Jurkat, Clone E6-1 (cell line): ENCODE results near the gene RASSF4.

Source experiments
- DNase-seq: peaks from one replicate; pipeline ENCODE4 v3.0.0-alpha.2; 2011; ENCODE audit warnings: low read depth, low spot score
- H3K4me3 ChIP-seq: 2 replicates; pipeline ENCODE4 v1.5.1; 2011; ENCODE audit warnings: mild to moderate bottlenecking, low read length, control low read depth, moderate library complexity

RASSF4 gene

DNA sequence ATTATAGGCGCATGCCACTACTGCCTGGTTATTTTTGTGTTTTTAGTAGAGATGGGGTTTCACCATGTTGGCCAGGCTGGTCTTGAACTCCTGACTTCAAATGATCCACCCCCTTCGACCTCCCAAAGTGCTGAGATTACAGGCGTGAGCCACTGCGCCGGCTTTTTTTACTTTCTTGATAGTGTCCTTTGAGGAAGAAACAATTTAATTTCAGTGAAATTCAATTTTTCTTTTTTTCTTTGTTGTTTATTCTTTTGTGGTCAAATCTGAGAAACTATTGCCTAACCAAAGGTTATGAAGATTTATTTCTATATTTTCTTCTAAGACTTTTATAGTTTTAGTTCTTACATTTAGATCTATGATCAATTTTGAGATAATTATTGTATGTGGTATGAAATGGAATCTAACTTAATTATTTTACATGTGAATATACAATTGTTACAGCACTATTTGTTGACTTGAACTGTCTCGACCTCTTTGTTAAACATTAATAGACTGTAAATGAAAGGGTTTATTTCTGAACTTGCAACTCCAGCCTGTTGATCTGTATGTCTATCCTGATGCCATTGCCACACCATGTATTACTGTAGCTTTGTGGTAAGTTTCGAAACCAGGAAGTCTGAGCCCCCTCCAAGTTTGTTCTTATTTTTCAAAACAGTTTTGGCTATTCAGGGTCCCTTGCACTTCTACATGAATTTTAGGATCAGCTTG is 19.8 kb upstream of the RASSF4 start:
- DNase-seq, result no peak
- H3K4me3 ChIP-seq, result no peak overlapping the region

DNA sequence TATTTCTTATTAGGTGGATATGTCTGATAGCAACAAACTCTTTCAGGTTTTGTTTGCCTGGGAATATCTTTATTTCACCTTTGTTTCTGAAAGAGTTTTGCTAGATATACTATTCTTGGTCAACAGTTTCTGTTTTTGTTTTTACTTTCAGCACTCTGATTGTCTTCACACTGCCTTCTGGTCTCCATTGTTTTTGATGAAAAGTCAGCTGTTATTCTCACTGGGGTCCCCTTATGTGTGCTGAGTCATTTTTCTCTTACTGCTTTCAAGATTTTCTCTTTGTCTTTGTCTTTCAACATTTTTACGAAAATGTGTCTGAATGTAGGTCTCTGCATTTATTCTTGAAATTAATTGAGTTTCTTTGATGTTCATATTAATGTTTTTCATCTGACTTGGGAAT is 15.2 kb upstream of the RASSF4 start:
- no peak for DNase-seq
- no peak overlapping the region for H3K4me3 ChIP-seq

DNA sequence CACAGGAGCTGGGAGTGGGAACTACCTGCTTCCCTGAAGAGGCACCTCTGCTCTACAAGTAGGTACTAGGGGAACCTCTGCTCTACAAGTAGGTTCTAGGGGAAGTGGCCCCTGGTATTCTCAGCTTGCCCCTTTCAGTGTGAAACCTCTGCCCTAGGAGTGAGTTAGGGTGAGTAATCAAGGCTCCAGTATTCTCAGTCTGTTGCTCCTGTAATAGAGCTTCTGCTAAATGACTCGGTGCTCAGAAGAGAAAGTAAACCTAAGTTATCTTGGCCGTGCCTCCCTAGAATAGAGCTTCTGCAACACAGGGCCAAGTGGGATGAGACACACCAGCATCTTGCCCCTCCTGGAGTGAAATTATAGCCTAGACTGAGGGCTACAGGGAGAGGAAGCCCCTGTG is 13.4 kb upstream of the RASSF4 start:
- H3K4me3 ChIP-seq, result no peak overlapping the region
- DNase-seq, result no peak

DNA sequence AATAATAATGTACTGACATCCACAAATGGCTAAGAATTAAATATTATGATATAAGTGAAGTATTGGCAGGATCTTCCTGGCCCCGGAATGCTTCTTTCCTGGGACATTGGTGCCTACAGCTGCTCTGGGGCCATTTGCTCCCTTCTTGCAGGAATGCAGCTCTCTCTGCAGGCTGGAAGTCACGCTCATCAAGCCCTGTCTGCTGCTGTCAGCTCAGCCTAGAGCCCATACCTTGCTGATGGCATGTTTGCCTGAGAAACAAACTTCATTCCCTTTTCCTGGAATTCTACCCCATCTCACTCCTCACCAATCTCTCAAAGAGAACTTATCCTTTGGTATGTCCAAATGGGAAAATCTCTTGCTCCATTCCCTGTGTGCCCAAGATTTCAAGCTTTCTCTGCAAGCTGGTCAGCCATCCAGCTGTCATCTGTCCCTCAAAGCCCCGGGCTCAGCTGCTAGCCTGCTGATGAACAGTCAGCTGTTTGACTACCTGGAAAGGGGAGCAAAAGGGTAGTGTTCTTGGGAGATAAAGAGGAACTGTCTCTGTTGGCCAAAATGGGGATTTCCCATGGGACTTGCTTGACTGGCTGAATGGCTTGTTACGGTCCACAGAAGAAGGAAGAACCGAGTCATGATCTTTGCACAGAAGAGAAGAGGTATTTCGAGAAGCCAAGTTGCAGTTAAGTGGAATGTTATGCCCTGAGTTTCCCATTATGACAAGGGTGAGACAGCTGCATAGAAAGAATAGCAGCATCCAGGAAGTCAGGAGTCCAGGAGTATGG is 12.0 kb upstream of the RASSF4 start:
- no peak for DNase-seq
- no peak overlapping the region for H3K4me3 ChIP-seq

DNA sequence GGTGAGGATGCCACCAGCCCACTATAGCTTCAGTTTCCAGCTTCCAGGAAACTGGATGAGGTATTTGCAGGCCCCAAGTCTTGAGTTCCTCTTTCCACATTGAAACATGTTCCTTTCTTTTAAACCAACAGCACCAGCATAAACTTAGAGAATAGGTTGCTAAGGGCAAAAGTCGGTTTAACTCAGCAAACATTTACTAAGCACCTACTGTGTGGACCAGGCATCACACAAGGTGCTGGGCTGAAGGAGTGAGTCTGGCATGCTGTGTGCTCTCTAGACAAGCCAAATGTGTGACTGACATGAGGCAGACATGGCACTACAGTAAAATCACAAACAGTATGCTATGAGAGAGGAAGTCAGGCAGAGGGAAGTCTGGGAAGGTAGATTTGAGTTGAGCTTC is 11.0 kb upstream of the RASSF4 start:
- no peak for DNase-seq
- H3K4me3 ChIP-seq, result no peak overlapping the region

- DNase-seq, result no peak
- H3K4me3 ChIP-seq, result no peak overlapping the region
These were observed 10.3 kb upstream of the RASSF4 start for GRCh38 chr10:44949127-44949802.

DNA sequence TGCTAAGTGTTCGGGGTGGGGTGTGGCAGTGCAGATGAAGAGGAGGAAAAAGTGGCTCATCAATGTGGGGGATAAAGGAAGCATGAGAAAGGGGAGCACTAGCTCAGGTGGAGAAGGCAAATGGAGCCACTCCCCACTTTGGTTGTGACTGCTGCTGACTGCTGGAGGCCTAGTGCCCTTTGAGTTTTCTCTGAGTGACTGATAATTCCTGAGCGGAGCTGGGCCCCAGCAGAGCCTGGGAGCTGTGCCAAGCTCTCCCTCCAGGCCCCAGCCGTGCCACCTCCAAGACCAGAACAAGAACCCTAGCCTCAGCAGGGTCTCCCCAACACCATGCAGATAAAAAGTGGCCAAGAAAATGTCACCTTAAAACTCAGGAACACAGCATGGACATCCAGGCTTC is 9.7 kb upstream of the RASSF4 start:
- no peak for DNase-seq
- H3K4me3 ChIP-seq, result no peak overlapping the region

GRCh38 chr10:44950326-44951225 is 9.0 kb upstream of the RASSF4 start:
- no peak overlapping the region for H3K4me3 ChIP-seq
- DNase-seq, result no peak

DNA sequence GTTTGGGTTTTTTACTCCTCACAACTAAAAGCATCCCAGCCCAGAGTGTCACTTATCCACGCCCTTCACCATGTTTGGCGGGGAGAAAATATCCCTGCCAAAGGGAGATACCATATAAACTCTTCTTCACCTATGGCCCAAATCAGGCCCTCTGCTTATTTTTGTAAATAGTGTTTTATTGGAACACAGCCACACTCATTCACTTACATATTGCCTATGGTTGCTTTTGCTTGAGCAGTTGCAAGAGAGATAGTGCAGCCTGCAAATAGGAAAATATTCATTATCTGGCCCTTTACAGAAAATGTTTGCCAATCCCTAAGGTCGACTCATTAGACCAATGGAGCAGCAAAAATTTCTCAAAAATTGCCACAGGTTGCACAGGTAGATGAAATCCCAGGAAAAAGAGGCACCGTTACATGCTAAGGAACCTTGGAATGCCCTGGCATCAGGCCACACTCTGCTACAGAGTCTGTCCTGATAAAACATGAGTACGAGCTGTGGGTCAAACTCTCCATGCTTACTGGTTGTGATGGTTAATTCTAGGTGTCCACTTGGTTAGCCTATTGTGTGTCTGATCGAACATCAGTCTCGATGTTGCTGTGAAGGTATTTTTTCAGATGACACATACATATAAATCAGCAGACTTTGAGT is 7.9 kb upstream of the RASSF4 start:
- H3K4me3 ChIP-seq, result no peak overlapping the region
- no peak for DNase-seq

GRCh38 chr10:44952779-44953231 is 6.8 kb upstream of the RASSF4 start:
- no peak for DNase-seq

DNA sequence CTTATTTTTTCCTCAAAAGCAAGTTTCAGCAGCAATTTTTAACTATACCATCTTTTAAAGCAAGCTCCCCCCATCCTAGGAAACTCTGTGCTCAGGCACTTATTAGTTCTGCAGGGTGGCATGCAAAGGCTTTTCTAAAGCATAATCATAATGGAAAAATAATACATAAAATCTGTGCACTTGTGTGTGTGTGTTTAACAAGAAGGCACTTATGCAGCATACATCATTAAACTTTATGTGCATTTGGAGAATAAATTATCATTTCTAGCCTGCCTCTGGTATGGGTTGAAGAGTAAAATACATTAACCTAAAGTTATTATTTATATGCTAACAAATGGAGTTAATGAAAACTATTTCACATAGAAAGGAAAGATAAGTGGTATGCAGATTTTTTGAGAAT is 5.6 kb upstream of the RASSF4 start:
- no peak overlapping the region for H3K4me3 ChIP-seq

More at GRCh38 chr10:44952779-44953231, 6.8 kb upstream of the RASSF4 start:
- no peak overlapping the region for H3K4me3 ChIP-seq

DNA sequence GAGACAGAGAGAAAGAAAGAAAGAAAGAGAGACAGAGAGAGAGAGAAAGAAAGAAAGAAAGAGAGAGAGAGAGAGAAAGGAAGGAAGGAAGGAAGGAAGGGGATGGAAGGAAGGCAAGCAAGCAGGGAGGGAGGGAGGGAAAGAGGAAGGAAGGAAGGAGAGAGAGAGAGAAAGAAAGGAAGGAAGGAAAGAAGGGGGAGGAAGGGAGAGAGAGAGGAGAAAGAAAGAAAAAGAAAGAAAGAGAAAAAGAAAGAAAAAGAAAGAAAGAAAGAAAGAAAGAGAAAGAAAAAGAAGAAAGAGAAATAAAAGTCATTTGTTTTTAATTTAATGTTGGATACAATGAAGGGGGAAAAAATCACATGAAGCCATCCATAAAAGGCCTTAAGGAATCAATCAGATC is 4.6 kb upstream of the RASSF4 start:
- no peak for DNase-seq
- no peak overlapping the region for H3K4me3 ChIP-seq

More for the DNA sequence above, 5.6 kb upstream of the RASSF4 start:
- DNase-seq, result no peak

GRCh38 chr10:44955413-44956070 is 4.1 kb upstream of the RASSF4 start:
- DNase-seq, result no peak
- no peak overlapping the region for H3K4me3 ChIP-seq

- H3K4me3 ChIP-seq, result no peak overlapping the region
- no peak for DNase-seq
These were observed 3.4 kb upstream of the RASSF4 start for GRCh38 chr10:44956226-44956625.

- no peak for DNase-seq
- H3K4me3 ChIP-seq, result no peak overlapping the region
These were observed 2.6 kb upstream of the RASSF4 start for GRCh38 chr10:44956717-44957706.

GRCh38 chr10:44958196-44958897 is 1.3 kb upstream of the RASSF4 start:
- peak overlapping the region; percentile 91 for H3K4me3 ChIP-seq

GRCh38 chr10:44958898-44959246 is 730 bp upstream of the RASSF4 start:
- peak overlapping the region; percentile 91 for H3K4me3 ChIP-seq
- DNase-seq, result no peak

More at GRCh38 chr10:44958196-44958897, 1.3 kb upstream of the RASSF4 start:
- DNase-seq, result no peak
